HEK293 (cell line): ENCODE data around the gene PTPRCAP.

Source experiments
- BCL11A ChIP-seq: fragments of 450-650 bp; formaldehyde crosslinking; IDR thresholded peaks from 2 replicates; pipeline ENCODE4 v1.5.1; 2016; ENCODE audit warnings: low read depth, missing biosample characterization, missing genetic modification characterization
- KLF7 ChIP-seq: fragments of 450-650 bp; formaldehyde crosslinking; IDR thresholded peaks from 2 replicates; pipeline ENCODE4 v1.5.1; 2016; ENCODE audit warnings: missing biosample characterization, missing genetic modification characterization, borderline replicate concordance
- MEIS1 ChIP-seq: sonication (generic); formaldehyde crosslinking; IDR thresholded peaks from 2 replicates; pipeline ENCODE4 v1.8.1; 2022; ENCODE audit warnings: missing genetic modification reagents, mild to moderate bottlenecking, borderline replicate concordance
- MZF1 ChIP-seq: fragments of 450-650 bp; formaldehyde crosslinking; IDR thresholded peaks from 2 replicates; pipeline ENCODE4 v1.5.1; 2017; ENCODE audit warnings: missing biosample characterization, missing genetic modification characterization, borderline replicate concordance
- WT1 ChIP-seq: fragments of 450-650 bp; formaldehyde crosslinking; IDR thresholded peaks from 2 replicates; pipeline ENCODE4 v1.5.1; 2016; ENCODE audit warnings: missing biosample characterization, missing genetic modification characterization
- ZBTB21 ChIP-seq: fragments of 450-650 bp; formaldehyde crosslinking; IDR thresholded peaks from 2 replicates; pipeline ENCODE4 v1.5.1; 2017; ENCODE audit warnings: missing biosample characterization, missing genetic modification characterization
- ZBTB7A ChIP-seq: fragments of 450-650 bp; formaldehyde crosslinking; IDR thresholded peaks from 2 replicates; pipeline ENCODE4 v1.5.1; 2016; ENCODE audit warnings: low read depth, missing biosample characterization, missing genetic modification characterization
- ZBTB8A ChIP-seq: fragments of 450-650 bp; formaldehyde crosslinking; IDR thresholded peaks from 2 replicates; pipeline ENCODE4 v1.5.1; 2016; ENCODE audit warnings: missing biosample characterization, missing genetic modification characterization
- ZEB2 ChIP-seq: fragments of 450-650 bp; formaldehyde crosslinking; IDR thresholded peaks from 2 replicates; pipeline ENCODE4 v1.5.1; 2016; ENCODE audit warnings: missing biosample characterization, missing genetic modification characterization
- ZFP37 ChIP-seq: fragments of 450-650 bp; formaldehyde crosslinking; IDR thresholded peaks from 2 replicates; pipeline ENCODE4 v1.5.1; 2016; ENCODE audit warnings: missing biosample characterization, missing genetic modification characterization
- ZNF112 ChIP-seq: fragments of 450-650 bp; formaldehyde crosslinking; IDR thresholded peaks from 2 replicates; pipeline ENCODE4 v1.5.0; 2017; ENCODE audit warnings: missing biosample characterization, missing genetic modification characterization
- ZNF174 ChIP-seq: fragments of 450-650 bp; formaldehyde crosslinking; IDR thresholded peaks from 2 replicates; pipeline ENCODE4 v1.5.0; 2017; ENCODE audit warnings: missing biosample characterization, mild to moderate bottlenecking, missing genetic modification characterization
- ZNF223 ChIP-seq: fragments of 450-650 bp; formaldehyde crosslinking; IDR thresholded peaks from 2 replicates; pipeline ENCODE4 v1.5.1; 2016; ENCODE audit warnings: missing biosample characterization, missing genetic modification characterization
- ZNF266 ChIP-seq: fragments of 450-650 bp; formaldehyde crosslinking; IDR thresholded peaks from 2 replicates; pipeline ENCODE4 v1.5.1; 2016; ENCODE audit warnings: missing biosample characterization, missing genetic modification characterization, low read depth
- ZNF302 ChIP-seq: fragments of 450-650 bp; formaldehyde crosslinking; IDR thresholded peaks from 2 replicates; pipeline ENCODE4 v1.5.1; 2016; ENCODE audit warnings: missing biosample characterization, missing genetic modification characterization, low read depth
- ZNF335 ChIP-seq: fragments of 450-650 bp; formaldehyde crosslinking; conservative IDR thresholded peaks from 2 replicates; pipeline ENCODE4 v1.5.1; 2016; ENCODE audit warnings: missing biosample characterization, missing genetic modification characterization
- ZNF341 ChIP-seq: fragments of 450-650 bp; formaldehyde crosslinking; IDR thresholded peaks from 2 replicates; pipeline ENCODE4; 2016; ENCODE audit warnings: low read depth, missing biosample characterization, missing genetic modification characterization
- ZNF426 ChIP-seq: fragments of 450-650 bp; formaldehyde crosslinking; IDR thresholded peaks from 2 replicates; pipeline ENCODE4 v1.5.1; 2017; ENCODE audit warnings: missing biosample characterization, missing genetic modification characterization, mild to moderate bottlenecking, inconsistent platforms, moderate library complexity
- ZNF530 ChIP-seq: fragments of 450-650 bp; formaldehyde crosslinking; IDR thresholded peaks from 2 replicates; pipeline ENCODE4 v1.5.1; 2016; ENCODE audit warnings: low read depth, missing biosample characterization, missing genetic modification characterization
- ZNF548 ChIP-seq: fragments of 450-650 bp; formaldehyde crosslinking; IDR thresholded peaks from 2 replicates; pipeline ENCODE4 v1.5.1; 2016; ENCODE audit warnings: missing biosample characterization, missing genetic modification characterization
- ZNF623 ChIP-seq: fragments of 450-650 bp; formaldehyde crosslinking; IDR thresholded peaks from 2 replicates; pipeline ENCODE4 v1.5.1; 2016; ENCODE audit warnings: missing biosample characterization, missing genetic modification characterization
- ZNF654 ChIP-seq: fragments of 450-650 bp; formaldehyde crosslinking; IDR thresholded peaks from 2 replicates; pipeline ENCODE4 v1.5.1; 2016; ENCODE audit warnings: low read depth, missing biosample characterization, missing genetic modification characterization
- ZNF658 ChIP-seq: fragments of 450-650 bp; formaldehyde crosslinking; IDR thresholded peaks from 2 replicates; pipeline ENCODE4; 2016; ENCODE audit warnings: missing biosample characterization, missing genetic modification characterization
- ZNF768 ChIP-seq: fragments of 450-650 bp; formaldehyde crosslinking; IDR thresholded peaks from 2 replicates; pipeline ENCODE4 v1.5.1; 2018; ENCODE audit warnings: missing biosample characterization, mild to moderate bottlenecking, missing genetic modification characterization
- ZNF792 ChIP-seq: fragments of 450-650 bp; formaldehyde crosslinking; IDR thresholded peaks from 2 replicates; pipeline ENCODE4 v1.5.1; 2016; ENCODE audit warnings: missing biosample characterization, missing genetic modification characterization
- ZSCAN16 ChIP-seq: fragments of 450-650 bp; formaldehyde crosslinking; IDR thresholded peaks from 2 replicates; pipeline ENCODE4 v1.5.1; 2016; ENCODE audit warnings: missing biosample characterization, missing genetic modification characterization
- ZSCAN23 ChIP-seq: fragments of 450-650 bp; formaldehyde crosslinking; IDR thresholded peaks from 2 replicates; pipeline ENCODE4 v1.5.1; 2016; ENCODE audit warnings: missing biosample characterization, missing genetic modification characterization
- ZSCAN30 ChIP-seq: fragments of 450-650 bp; IDR thresholded peaks from 2 replicates; pipeline ENCODE4 v1.5.1; 2018; ENCODE audit warnings: missing biosample characterization, mild to moderate bottlenecking, missing genetic modification characterization, moderate library complexity
- TF ChIP-seq, protein P1 (sequence below): fragments of 450-650 bp; formaldehyde crosslinking; IDR thresholded peaks from 2 replicates; pipeline ENCODE4 v1.5.1; 2016; ENCODE audit warnings: missing biosample characterization, missing genetic modification characterization
- TF ChIP-seq, protein P2 (sequence below): fragments of 450-650 bp; formaldehyde crosslinking; IDR thresholded peaks from 2 replicates; pipeline ENCODE4 v1.5.1; 2016; ENCODE audit warnings: missing biosample characterization, missing genetic modification characterization
- TF ChIP-seq, protein P3 (sequence below): fragments of 450-650 bp; formaldehyde crosslinking; IDR thresholded peaks from 2 replicates; pipeline ENCODE4 v1.5.1; 2016; ENCODE audit warnings: missing biosample characterization, missing genetic modification characterization

PTPRCAP gene

DNA sequence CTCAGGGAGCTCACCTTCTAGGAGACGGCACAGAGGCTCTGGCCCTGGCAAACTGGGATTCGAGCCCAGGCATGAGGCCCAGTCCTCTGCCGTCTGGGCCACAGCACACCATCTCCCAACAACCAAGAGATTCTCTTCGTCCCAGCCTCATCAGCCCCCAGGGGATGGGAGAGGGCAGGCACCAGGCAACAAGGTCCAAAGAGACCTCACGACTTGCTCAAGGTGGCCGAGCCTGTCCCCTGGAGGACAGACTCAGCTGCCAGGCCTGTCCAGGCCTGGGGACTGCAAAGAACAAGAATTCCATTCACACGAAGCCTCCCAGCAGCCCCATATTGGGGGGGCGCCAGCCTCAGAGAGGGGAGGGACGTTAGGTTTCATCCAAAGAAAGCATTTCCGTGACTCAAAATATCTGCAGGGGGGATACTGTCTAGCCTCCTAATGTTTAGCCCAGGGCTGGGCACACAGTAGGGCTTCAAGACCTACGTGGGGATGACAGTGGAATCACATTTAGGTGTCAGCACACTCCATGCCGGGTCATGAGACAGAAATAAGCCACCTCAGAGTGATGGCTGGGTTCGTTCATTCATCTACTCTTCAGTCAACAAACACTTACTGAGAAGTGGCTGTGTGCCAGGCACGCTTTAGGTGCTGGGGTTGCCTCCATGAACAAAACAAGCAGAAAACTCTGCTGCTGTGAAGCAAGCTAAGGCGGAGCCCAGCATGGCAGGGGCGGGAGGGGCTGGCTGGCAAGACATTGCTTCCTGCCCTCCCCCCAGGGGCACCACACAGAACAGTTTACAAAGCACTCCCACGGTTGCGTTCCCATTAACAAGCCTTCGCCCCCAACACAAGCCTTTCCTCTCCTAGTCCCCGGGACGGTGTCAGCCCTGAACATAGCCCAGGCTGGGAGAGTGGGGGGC, 20.8 kb downstream of the PTPRCAP start (continued):
- TF ChIP-seq, protein P1, sequence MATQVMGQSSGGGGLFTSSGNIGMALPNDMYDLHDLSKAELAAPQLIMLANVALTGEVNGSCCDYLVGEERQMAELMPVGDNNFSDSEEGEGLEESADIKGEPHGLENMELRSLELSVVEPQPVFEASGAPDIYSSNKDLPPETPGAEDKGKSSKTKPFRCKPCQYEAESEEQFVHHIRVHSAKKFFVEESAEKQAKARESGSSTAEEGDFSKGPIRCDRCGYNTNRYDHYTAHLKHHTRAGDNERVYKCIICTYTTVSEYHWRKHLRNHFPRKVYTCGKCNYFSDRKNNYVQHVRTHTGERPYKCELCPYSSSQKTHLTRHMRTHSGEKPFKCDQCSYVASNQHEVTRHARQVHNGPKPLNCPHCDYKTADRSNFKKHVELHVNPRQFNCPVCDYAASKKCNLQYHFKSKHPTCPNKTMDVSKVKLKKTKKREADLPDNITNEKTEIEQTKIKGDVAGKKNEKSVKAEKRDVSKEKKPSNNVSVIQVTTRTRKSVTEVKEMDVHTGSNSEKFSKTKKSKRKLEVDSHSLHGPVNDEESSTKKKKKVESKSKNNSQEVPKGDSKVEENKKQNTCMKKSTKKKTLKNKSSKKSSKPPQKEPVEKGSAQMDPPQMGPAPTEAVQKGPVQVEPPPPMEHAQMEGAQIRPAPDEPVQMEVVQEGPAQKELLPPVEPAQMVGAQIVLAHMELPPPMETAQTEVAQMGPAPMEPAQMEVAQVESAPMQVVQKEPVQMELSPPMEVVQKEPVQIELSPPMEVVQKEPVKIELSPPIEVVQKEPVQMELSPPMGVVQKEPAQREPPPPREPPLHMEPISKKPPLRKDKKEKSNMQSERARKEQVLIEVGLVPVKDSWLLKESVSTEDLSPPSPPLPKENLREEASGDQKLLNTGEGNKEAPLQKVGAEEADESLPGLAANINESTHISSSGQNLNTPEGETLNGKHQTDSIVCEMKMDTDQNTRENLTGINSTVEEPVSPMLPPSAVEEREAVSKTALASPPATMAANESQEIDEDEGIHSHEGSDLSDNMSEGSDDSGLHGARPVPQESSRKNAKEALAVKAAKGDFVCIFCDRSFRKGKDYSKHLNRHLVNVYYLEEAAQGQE: no peak
- TF ChIP-seq ZSCAN30 (tag by site-specific recombination) (no peak), ZNF341 (tag by site-specific recombination) (peak; percentile 57), ZBTB21 (tag by site-specific recombination) (no peak), KLF7 (tag by site-specific recombination) (no peak), MEIS1 (CRISPR knock-in tag) (no peak), ZNF112 (tag by site-specific recombination) (no peak), ZNF792 (tag by site-specific recombination) (no peak), ZNF548 (tag by site-specific recombination) (no peak), ZNF654 (no peak), ZNF335 (tag by site-specific recombination) (no peak), ZNF426 (tag by site-specific recombination) (no peak), ZNF768 (tag by site-specific recombination) (no peak), ZNF623 (no peak), ZNF223 (tag by site-specific recombination) (no peak), ZNF302 (tag by site-specific recombination) (no peak), BCL11A (tag by site-specific recombination) (no peak), WT1 (no peak), ZNF174 (tag by site-specific recombination) (no peak), ZNF658 (no peak), ZNF266 (tag by site-specific recombination) (no peak), MZF1 (tag by site-specific recombination) (no peak), ZBTB7A (no peak), ZEB2 (tag by site-specific recombination) (no peak), ZNF530 (tag by site-specific recombination) (no peak), ZSCAN23 (tag by site-specific recombination) (no peak), ZSCAN16 (tag by site-specific recombination) (peak; percentile 76; the same call in 1 of the 2 replicates), ZBTB8A (tag by site-specific recombination) (peak; percentile 33; the same call in 1 of the 2 replicates), ZFP37 (tag by site-specific recombination) (no peak)
- TF ChIP-seq, protein P2, sequence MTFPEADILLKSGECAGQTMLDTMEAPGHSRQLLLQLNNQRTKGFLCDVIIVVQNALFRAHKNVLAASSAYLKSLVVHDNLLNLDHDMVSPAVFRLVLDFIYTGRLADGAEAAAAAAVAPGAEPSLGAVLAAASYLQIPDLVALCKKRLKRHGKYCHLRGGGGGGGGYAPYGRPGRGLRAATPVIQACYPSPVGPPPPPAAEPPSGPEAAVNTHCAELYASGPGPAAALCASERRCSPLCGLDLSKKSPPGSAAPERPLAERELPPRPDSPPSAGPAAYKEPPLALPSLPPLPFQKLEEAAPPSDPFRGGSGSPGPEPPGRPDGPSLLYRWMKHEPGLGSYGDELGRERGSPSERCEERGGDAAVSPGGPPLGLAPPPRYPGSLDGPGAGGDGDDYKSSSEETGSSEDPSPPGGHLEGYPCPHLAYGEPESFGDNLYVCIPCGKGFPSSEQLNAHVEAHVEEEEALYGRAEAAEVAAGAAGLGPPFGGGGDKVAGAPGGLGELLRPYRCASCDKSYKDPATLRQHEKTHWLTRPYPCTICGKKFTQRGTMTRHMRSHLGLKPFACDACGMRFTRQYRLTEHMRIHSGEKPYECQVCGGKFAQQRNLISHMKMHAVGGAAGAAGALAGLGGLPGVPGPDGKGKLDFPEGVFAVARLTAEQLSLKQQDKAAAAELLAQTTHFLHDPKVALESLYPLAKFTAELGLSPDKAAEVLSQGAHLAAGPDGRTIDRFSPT (tag by site-specific recombination): no peak
- TF ChIP-seq, protein P3, sequence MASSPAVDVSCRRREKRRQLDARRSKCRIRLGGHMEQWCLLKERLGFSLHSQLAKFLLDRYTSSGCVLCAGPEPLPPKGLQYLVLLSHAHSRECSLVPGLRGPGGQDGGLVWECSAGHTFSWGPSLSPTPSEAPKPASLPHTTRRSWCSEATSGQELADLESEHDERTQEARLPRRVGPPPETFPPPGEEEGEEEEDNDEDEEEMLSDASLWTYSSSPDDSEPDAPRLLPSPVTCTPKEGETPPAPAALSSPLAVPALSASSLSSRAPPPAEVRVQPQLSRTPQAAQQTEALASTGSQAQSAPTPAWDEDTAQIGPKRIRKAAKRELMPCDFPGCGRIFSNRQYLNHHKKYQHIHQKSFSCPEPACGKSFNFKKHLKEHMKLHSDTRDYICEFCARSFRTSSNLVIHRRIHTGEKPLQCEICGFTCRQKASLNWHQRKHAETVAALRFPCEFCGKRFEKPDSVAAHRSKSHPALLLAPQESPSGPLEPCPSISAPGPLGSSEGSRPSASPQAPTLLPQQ (tag by site-specific recombination): no peak
